ENCODE data around the gene FNDC5. TPM values are rescaled to one million over a fixed set of nuclear protein-coding genes. Genes with fewer than 3 reads are reported as not detected.
"Not testable (repeated sequence)": the region's sequence is repeated elsewhere in the genome, so short reads cannot be mapped to it uniquely, and the experiment has no call there.

FNDC5 gene
- polyA plus RNA-seq = 1 to 10 TPM in 1 of 3 donors, under 1 TPM in 2; 0.59 to 4.2 (median 0.77) TPM

GRCh38 chr1:32870615-32871363 lies at the start of gene FNDC5:
Gene FNDC5, minus strand, starts transcription at chr1:32870912.
- WGBS, 3 donors = 1 to 4% (median 2%) methylated on average over 73 to 90 of the region's 99 CpGs
- no peak within 1 kb of the TSS for H3K27ac ChIP-seq (ENCODE audit: low read depth, low read length)

- WGBS, 3 donors = 77 to 81% (median 80%) methylated on average over 11 of the region's 11 CpGs
- no peak overlapping the region for H3K27ac ChIP-seq (ENCODE audit: low read depth, low read length)
These were observed 49.4 kb upstream of the FNDC5 start for GRCh38 chr1:32919811-32920733.

GRCh38 chr1:32918179-32918578 lies 47.5 kb upstream of the FNDC5 start:
- WGBS, 3 donors = 42 to 52% (median 45%) methylated on average over 1 of the region's 1 CpG

GRCh38 chr1:32917521-32917920 lies 46.8 kb upstream of the FNDC5 start:
- WGBS, 3 donors = 41 to 77% (median 59%) methylated on average over 7 of the region's 7 CpGs
- no peak overlapping the region for H3K27ac ChIP-seq (ENCODE audit: low read depth, low read length)

More at GRCh38 chr1:32918179-32918578, 47.5 kb upstream of the FNDC5 start:
- H3K27ac ChIP-seq (ENCODE audit: low read depth, low read length) = no peak overlapping the region

GRCh38 chr1:32915766-32916706 lies 45.3 kb upstream of the FNDC5 start:
- 89 to 91% (median 90%) methylated on average over 12 of the region's 12 CpGs for WGBS, 3 donors
- no peak overlapping the region for H3K27ac ChIP-seq (ENCODE audit: low read depth, low read length)

GRCh38 chr1:32910319-32910718 lies 39.6 kb upstream of the FNDC5 start:
- H3K27ac ChIP-seq (ENCODE audit: low read depth, low read length) = no peak overlapping the region
- WGBS, 3 donors = 91 to 98% (median 93%) methylated on average over 5 of the region's 5 CpGs

GRCh38 chr1:32907435-32907834 lies 36.7 kb upstream of the FNDC5 start:
- 17 to 22% (median 22%) methylated on average over 4 of the region's 4 CpGs for WGBS, 3 donors

GRCh38 chr1:32906654-32907053 lies 35.9 kb upstream of the FNDC5 start:
- WGBS, 3 donors = 83 to 87% (median 83%) methylated on average over 7 of the region's 7 CpGs
- no peak overlapping the region for H3K27ac ChIP-seq (ENCODE audit: low read depth, low read length)

More at GRCh38 chr1:32907435-32907834, 36.7 kb upstream of the FNDC5 start:
- no peak overlapping the region for H3K27ac ChIP-seq (ENCODE audit: low read depth, low read length)

- WGBS, 3 donors = 81 to 83% (median 82%) methylated on average over 10 of the region's 10 CpGs
- not testable (repeated sequence) for H3K27ac ChIP-seq (ENCODE audit: low read depth, low read length)
These were observed 34.9 kb upstream of the FNDC5 start for GRCh38 chr1:32905588-32905987.

- WGBS, 3 donors = 28 to 73% (median 61%) methylated on average over 2 of the region's 2 CpGs
- no peak overlapping the region for H3K27ac ChIP-seq (ENCODE audit: low read depth, low read length)
These were observed 34.1 kb upstream of the FNDC5 start for GRCh38 chr1:32904797-32905196.

- no peak overlapping the region for H3K27ac ChIP-seq (ENCODE audit: low read depth, low read length)
- WGBS, 3 donors = 57 to 75% (median 68%) methylated on average over 3 of the region's 3 CpGs
These were observed 33.5 kb upstream of the FNDC5 start for GRCh38 chr1:32903991-32904785.

GRCh38 chr1:32902535-32902920 lies 31.8 kb upstream of the FNDC5 start:
- no peak overlapping the region for H3K27ac ChIP-seq (ENCODE audit: low read depth, low read length)
- 66 to 74% (median 70%) methylated on average over 6 of the region's 6 CpGs for WGBS, 3 donors

- 43 to 51% (median 46%) methylated on average over 20 to 24 of the region's 24 CpGs for WGBS, 3 donors
These were observed 31.3 kb upstream of the FNDC5 start for GRCh38 chr1:32901823-32902534.

GRCh38 chr1:32900956-32901822 lies 30.5 kb upstream of the FNDC5 start, which contains the start of gene TMEM54:
Gene TMEM54, minus strand, starts transcription at chr1:32901389. Its CDS starts 151 bp downstream, at chr1:32901238.
- H3K27ac ChIP-seq (ENCODE audit: low read depth, low read length) = no peak within 1 kb of the TSS

More at GRCh38 chr1:32901823-32902534, 31.3 kb upstream of the FNDC5 start:
- no peak overlapping the region for H3K27ac ChIP-seq (ENCODE audit: low read depth, low read length)

GRCh38 chr1:32900371-32900955 lies 29.8 kb upstream of the FNDC5 start:
- H3K27ac ChIP-seq (ENCODE audit: low read depth, low read length) = no peak overlapping the region
- 23 to 30% (median 28%) methylated on average over 17 to 22 of the region's 22 CpGs for WGBS, 3 donors

More at GRCh38 chr1:32900956-32901822, 30.5 kb upstream of the FNDC5 start, which contains the start of gene TMEM54:
- WGBS, 3 donors = 1 to 2% (median 1%) methylated on average over 60 to 92 of the region's 92 CpGs

Measured in adipose tissue (tissue), 3 donors.